Measurements from ENCODE around the gene GORASP2. TPM values are rescaled to one million over a fixed set of nuclear protein-coding genes. Genes with fewer than 3 reads are reported as not detected.

The GORASP2 gene
- total and polyA plus RNA-seq, 2 of the 8 experiments (the other 6 are each of a cell fraction or from before 2014, with no cell fraction given) = 86.8 to 214 TPM

GRCh38 chr2:170892391-170892951 is 36.6 kb upstream of the GORASP2 start:
- Histone ChIP-seq H3K23me2 (ENCODE audit: low read depth, low read length) (no peaks in the 10 kb centered on the region), H3K79me2 (ENCODE audit: control insufficient read depth in 1 of 2, insufficient read depth in 2 of 2, low read length in 2 of 2) (no peaks in the 10 kb centered on the region), H3K79me1 (ENCODE audit: low read depth, low read length) (no peaks in the 10 kb centered on the region), H3K9ac (replicated peaks in 1 of 4; ENCODE audit: extremely low read depth in 1 of 4, low read depth in 3 of 4, low read length in 3 of 4) (no peak overlapping the region), H4K91ac (replicated peaks; ENCODE audit: insufficient read length, low read length) (no peak overlapping the region), H3K56ac (replicated peaks; ENCODE audit: insufficient read length, low read depth, low read length) (no peak overlapping the region), H2AFZ (ENCODE audit: low read length) (no peak overlapping the region), H2BK5ac (ENCODE audit: low read depth, low read length) (no peak overlapping the region), H3K9me3 (ENCODE audit: insufficient read depth in 2 of 2, low read depth in 1 of 2, low read length in 1 of 2) (no peaks in the 10 kb centered on the region), H4K20me1 (replicated peaks in 1 of 2; ENCODE audit: control insufficient read depth in 1 of 2, insufficient read depth in 2 of 2, low read length in 2 of 2) (no peaks in the 10 kb centered on the region), H2BK20ac (ENCODE audit: low read length) (no peak overlapping the region), H4K5ac (ENCODE audit: insufficient read length, low read depth, low read length) (no peak overlapping the region), H3K4ac (replicated peaks; ENCODE audit: insufficient read length, low read depth, low read length) (no peak overlapping the region), H3K14ac (ENCODE audit: insufficient read length) (no peak overlapping the region), H3K23ac (ENCODE audit: insufficient read length) (no peak overlapping the region), H2AK5ac (ENCODE audit: low read depth, low read length) (no peak overlapping the region), H2BK120ac (replicated peaks; ENCODE audit: low read depth, low read length) (no peak overlapping the region), H3K4me3 (ENCODE audit: extremely low read depth in 1 of 4, insufficient read depth in 2 of 4, low read depth in 3 of 4, low read length in 4 of 4) (no peak overlapping the region), H3K27ac (ENCODE audit: low read depth, low read length) (no peak overlapping the region), H2BK15ac (ENCODE audit: low read length) (no peak overlapping the region), H3K36me3 (ENCODE audit: control insufficient read depth in 2 of 4, insufficient read depth in 4 of 4, low read length in 3 of 4) (no peaks in the 10 kb centered on the region), H3K4me2 (ENCODE audit: insufficient read depth in 1 of 2, low read depth in 2 of 2, low read length in 2 of 2) (no peak overlapping the region), H3K4me1 (replicated peaks in 1 of 4; ENCODE audit: control insufficient read depth in 3 of 4, insufficient read depth in 4 of 4, low read length in 3 of 4) (peaks cover 0 to 5% (median under 1%) of the 10 kb centered on the region in 4 experiments; a peak in 2 of 7 replicates), H4K8ac (ENCODE audit: extremely low read depth, insufficient read depth, low read length) (no peak overlapping the region), H2BK12ac (ENCODE audit: low read depth, low read length) (no peak overlapping the region), H3K27me3 (replicated peaks in 1 of 4; ENCODE audit: control insufficient read depth in 3 of 4, extremely low read depth in 1 of 4, insufficient read depth in 3 of 4, low read length in 3 of 4) (no peaks in the 10 kb centered on the region), H3K18ac (ENCODE audit: extremely low read depth, low read length) (no peak overlapping the region)
- POLR2A ChIA-PET (ENCODE audit: partially characterized antibody) = interaction anchor here (0.6 to 1.4 kb wide), 2 partner anchors 37 to 268 kb away, joined by 3 read pairs; partner anchors contain the start of genes GORASP2 and TLK1
- CTCF ChIA-PET (ENCODE audit: partially characterized antibody) = interaction anchor here (0.7 to 2.6 kb wide), 5 partner anchors 10 to 568 kb away, joined by 3 to 14 read pairs (median 4); partner anchors contain the start of gene GAD1
- no peak for FAIRE-seq
- TF ChIP-seq RAD21 (IDR thresholded peaks at IDR 0.05 in 1 of 2, conservative IDR thresholded peaks at IDR 0.05 in 1 of 2; ENCODE audit: low read depth in 2 of 2, low read length in 2 of 2) (peak in 1 of 2 experiments; percentile 25; a peak in 1 of 4 replicates), MAFK (IDR thresholded peaks at IDR 0.05; ENCODE audit: low read depth, low read length) (peak; percentile 52; the same call in 1 of the 2 replicates), USF2 (IDR thresholded peaks at IDR 0.05; ENCODE audit: low read length) (no peak)
- DNase-seq (ENCODE audit: low read depth in 1 of 2, low spot score in 2 of 2) = no peak
- WGBS, 2 experiments (ENCODE audit: extremely low coverage in 1 of 2, insufficient coverage in 1 of 2, insufficient read length in 1 of 2, insufficient replicate concordance in 2 of 2, low coverage in 1 of 2, low lambda C conversion rate in 2 of 2, missing lambda C conversion rate in 1 of 2) = 86% methylated on average over 9 of the region's 9 CpGs; no CpG with 5 or more reads in 1 of the 2 experiments

Measured in H1 (cell line).